OCI-LY3 (cell line): ENCODE results near the gene ZNF248.
"Not testable (repeated sequence)": the region's sequence is repeated elsewhere in the genome, so short reads cannot be mapped to it uniquely, and the experiment has no call there.

Experiments
- H2AFZ ChIP-seq: fragments of 200-600, 300-600 bp; shearing (Covaris generic); 2 replicates; pipeline ENCODE4 v1.6.0; 2014; ENCODE audit warnings: antibody characterized with exemption, low read depth, low read length
- H3K27ac ChIP-seq: fragments of 200-600, 300-600 bp; sonication (generic); 2 replicates; pipeline ENCODE4 v1.5.1; 2014; ENCODE audit warnings: mild to moderate bottlenecking, low read length, moderate library complexity, mixed read lengths
- H3K27me3 ChIP-seq: fragments of 200-600, 300-600 bp; sonication (generic); 2 replicates; pipeline ENCODE4 v1.6.1; 2014; ENCODE audit warnings: low read depth, low read length, mixed read lengths
- H3K36me3 ChIP-seq: fragments of 200-600, 300-600 bp; sonication (generic); replicated peaks from 2 replicates; pipeline ENCODE3; 2014; ENCODE audit warnings: low read depth, low read length, mixed read lengths
- H3K4me1 ChIP-seq: fragments of 300-600, 200-600 bp; sonication (generic); 2 replicates; pipeline ENCODE4 v1.6.1; 2014; ENCODE audit warnings: low read length, mixed read lengths
- H3K4me2 ChIP-seq: fragments of 200-600, 300-600 bp; sonication (generic); 2 replicates; pipeline ENCODE4 v1.6.1; 2014; ENCODE audit warnings: low read length, mixed read lengths
- H3K4me3 ChIP-seq: fragments of 300-600, 200-600 bp; sonication (generic); 2 replicates; pipeline ENCODE4 v1.5.1; 2014; ENCODE audit warnings: antibody characterized with exemption, mild to moderate bottlenecking, low read length, moderate library complexity
- H3K79me2 ChIP-seq: fragments of 300-600, 200-600 bp; shearing (Covaris generic); 2 replicates; pipeline ENCODE4 v1.6.1; 2014; ENCODE audit warnings: mild to moderate bottlenecking, low read length, mixed read lengths
- H3K9ac ChIP-seq: fragments of 300-600, 200-600 bp; shearing (Covaris generic); 2 replicates; pipeline ENCODE4 v1.6.0; 2014; ENCODE audit warnings: mild to moderate bottlenecking, low read length, moderate library complexity
- H3K9me3 ChIP-seq: fragments of 200-600, 300-600 bp; shearing (Covaris generic); 2 replicates; pipeline ENCODE4 v1.6.1; 2014; ENCODE audit warnings: low read length, mixed read lengths; ENCODE audit not compliant: insufficient read depth
- H4K20me1 ChIP-seq: fragments of 200-600, 300-600 bp; sonication (generic); 2 replicates; pipeline ENCODE4 v1.6.1; 2016; ENCODE audit warnings: low read length, mixed read lengths; ENCODE audit not compliant: insufficient read depth
- CTCF ChIP-seq: fragments of 200-600, 300-600 bp; sonication (generic); IDR thresholded peaks from 2 replicates; pipeline ENCODE4 v1.5.1; 2014; ENCODE audit warnings: antibody characterized with exemption, low read length, low read depth
- EZH2phosphoT487 ChIP-seq: fragments of 200-600 bp; shearing (Covaris generic); IDR thresholded peaks from 2 replicates; pipeline ENCODE4 v1.6.1; 2018; ENCODE audit warnings: antibody characterized with exemption, mixed run types, low read depth

Gene ZNF248

GRCh38 chr10:37741831-37742230, 115.6 kb downstream of the ZNF248 start:
- no peaks in the 10 kb centered on the region for H3K36me3 ChIP-seq
- H3K27ac ChIP-seq: no peak overlapping the region
- H2AFZ ChIP-seq: no peak overlapping the region
- TF ChIP-seq CTCF: no peak
- TF ChIP-seq EZH2phosphoT487: no peak
- H3K79me2 ChIP-seq: no peaks in the 10 kb centered on the region
- H3K4me3 ChIP-seq: no peak overlapping the region
- no peaks in the 10 kb centered on the region for H3K4me1 ChIP-seq
- no peaks in the 10 kb centered on the region for H4K20me1 ChIP-seq
- no peaks in the 10 kb centered on the region for H3K9me3 ChIP-seq
- no peaks in the 10 kb centered on the region for H3K27me3 ChIP-seq
- H3K4me2 ChIP-seq: no peak overlapping the region
- H3K9ac ChIP-seq: no peak overlapping the region

GRCh38 chr10:37739181-37739580, 118.2 kb downstream of the ZNF248 start:
- Histone ChIP-seq H2AFZ (no peak overlapping the region), H3K27me3 (no peaks in the 10 kb centered on the region), H3K9me3 (no peaks in the 10 kb centered on the region), H3K9ac (no peak overlapping the region), H3K27ac (no peak overlapping the region), H4K20me1 (no peaks in the 10 kb centered on the region), H3K4me1 (peaks cover 4% of the 10 kb centered on the region), H3K4me2 (no peak overlapping the region), H3K36me3 (no peaks in the 10 kb centered on the region), H3K79me2 (no peaks in the 10 kb centered on the region), H3K4me3 (no peak overlapping the region)
- TF ChIP-seq CTCF (no peak), EZH2phosphoT487 (no peak)

GRCh38 chr10:37738241-37738640, 119.2 kb downstream of the ZNF248 start:
- H3K4me1 ChIP-seq: peaks cover 13% of the 10 kb centered on the region
- H3K9me3 ChIP-seq, H2AFZ ChIP-seq, H3K9ac ChIP-seq, H3K27ac ChIP-seq, H3K79me2 ChIP-seq, H4K20me1 ChIP-seq, H3K36me3 ChIP-seq, H3K27me3 ChIP-seq, H3K4me2 ChIP-seq, H3K4me3 ChIP-seq: not testable (repeated sequence)

- H3K9me3 ChIP-seq: no peaks in the 10 kb centered on the region
- TF ChIP-seq EZH2phosphoT487 (no peak), CTCF (no peak)
Observed at GRCh38 chr10:37737336-37737735, 120.1 kb downstream of the ZNF248 start.

GRCh38 chr10:37736120-37736519, 121.3 kb downstream of the ZNF248 start:
- H3K27ac ChIP-seq: no peak overlapping the region
- no peaks in the 10 kb centered on the region for H3K27me3 ChIP-seq
- no peak overlapping the region for H3K4me3 ChIP-seq
- H3K9ac ChIP-seq: no peak overlapping the region
- no peak overlapping the region for H2AFZ ChIP-seq
- TF ChIP-seq CTCF (no peak), EZH2phosphoT487 (no peak)
- H3K4me1 ChIP-seq: peaks cover 19% of the 10 kb centered on the region
- no peaks in the 10 kb centered on the region for H3K36me3 ChIP-seq
- no peak overlapping the region for H3K4me2 ChIP-seq
- no peaks in the 10 kb centered on the region for H3K79me2 ChIP-seq
- H4K20me1 ChIP-seq: no peaks in the 10 kb centered on the region
- H3K9me3 ChIP-seq: no peaks in the 10 kb centered on the region

More at GRCh38 chr10:37737336-37737735, 120.1 kb downstream of the ZNF248 start:
- H3K36me3 ChIP-seq: no peaks in the 10 kb centered on the region
- no peak overlapping the region for H3K4me2 ChIP-seq
- no peaks in the 10 kb centered on the region for H3K27me3 ChIP-seq
- no peak overlapping the region for H3K27ac ChIP-seq
- H3K4me1 ChIP-seq: peaks cover 19% of the 10 kb centered on the region
- H3K9ac ChIP-seq: no peak overlapping the region
- no peaks in the 10 kb centered on the region for H4K20me1 ChIP-seq
- no peak overlapping the region for H2AFZ ChIP-seq
- H3K4me3 ChIP-seq: no peak overlapping the region
- no peaks in the 10 kb centered on the region for H3K79me2 ChIP-seq
